ENCODE results near the gene RAB11FIP4.
"Not testable (repeated sequence)": the region's sequence is repeated elsewhere in the genome, so short reads cannot be mapped to it uniquely, and the experiment has no call there.

The RAB11FIP4 gene, protein sequence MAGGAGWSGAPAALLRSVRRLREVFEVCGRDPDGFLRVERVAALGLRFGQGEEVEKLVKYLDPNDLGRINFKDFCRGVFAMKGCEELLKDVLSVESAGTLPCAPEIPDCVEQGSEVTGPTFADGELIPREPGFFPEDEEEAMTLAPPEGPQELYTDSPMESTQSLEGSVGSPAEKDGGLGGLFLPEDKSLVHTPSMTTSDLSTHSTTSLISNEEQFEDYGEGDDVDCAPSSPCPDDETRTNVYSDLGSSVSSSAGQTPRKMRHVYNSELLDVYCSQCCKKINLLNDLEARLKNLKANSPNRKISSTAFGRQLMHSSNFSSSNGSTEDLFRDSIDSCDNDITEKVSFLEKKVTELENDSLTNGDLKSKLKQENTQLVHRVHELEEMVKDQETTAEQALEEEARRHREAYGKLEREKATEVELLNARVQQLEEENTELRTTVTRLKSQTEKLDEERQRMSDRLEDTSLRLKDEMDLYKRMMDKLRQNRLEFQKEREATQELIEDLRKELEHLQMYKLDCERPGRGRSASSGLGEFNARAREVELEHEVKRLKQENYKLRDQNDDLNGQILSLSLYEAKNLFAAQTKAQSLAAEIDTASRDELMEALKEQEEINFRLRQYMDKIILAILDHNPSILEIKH
- long read RNA-seq, transcript RAB11FIP4-201 (13 exons, 1,968 nt), result major isoform, 12 of 15 reads
- long read RNA-seq, partial matches to known transcripts, result 1 of 15 reads
- long read RNA-seq, other reads (novel, unspliced or antisense), result 2 of 15 reads

DNA sequence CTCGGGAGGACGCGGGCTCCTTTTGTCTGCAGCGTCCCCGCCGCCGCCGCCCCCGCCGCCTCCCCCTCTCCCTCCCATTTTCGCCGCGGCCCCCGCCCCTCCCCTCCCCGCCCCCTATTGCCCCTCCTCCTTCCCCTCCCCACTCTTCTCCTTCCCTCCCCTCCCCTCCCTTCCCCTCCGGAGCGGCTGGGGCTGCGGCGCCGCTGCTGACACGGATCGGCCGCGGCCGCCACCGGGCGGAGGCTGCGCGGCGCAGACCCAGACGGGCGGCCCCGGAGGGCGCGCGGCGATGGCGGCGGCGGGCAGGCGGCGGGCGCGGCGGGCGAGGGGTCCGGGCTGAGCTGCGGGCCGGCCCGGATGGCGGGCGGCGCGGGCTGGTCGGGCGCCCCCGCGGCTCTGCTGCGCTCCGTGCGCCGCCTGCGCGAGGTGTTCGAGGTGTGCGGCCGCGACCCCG, at the start of gene RAB11FIP4:
TSS of gene RAB11FIP4 (plus strand) at position 180 of the 454 bp plus-strand sequence. CDS start at position 358, 178 bp downstream.
- no peak for TF ChIP-seq POLR2AphosphoS5 (IDR thresholded peaks at IDR 0.05; ENCODE audit: low read depth)
- TF ChIP-seq, protein P1, sequence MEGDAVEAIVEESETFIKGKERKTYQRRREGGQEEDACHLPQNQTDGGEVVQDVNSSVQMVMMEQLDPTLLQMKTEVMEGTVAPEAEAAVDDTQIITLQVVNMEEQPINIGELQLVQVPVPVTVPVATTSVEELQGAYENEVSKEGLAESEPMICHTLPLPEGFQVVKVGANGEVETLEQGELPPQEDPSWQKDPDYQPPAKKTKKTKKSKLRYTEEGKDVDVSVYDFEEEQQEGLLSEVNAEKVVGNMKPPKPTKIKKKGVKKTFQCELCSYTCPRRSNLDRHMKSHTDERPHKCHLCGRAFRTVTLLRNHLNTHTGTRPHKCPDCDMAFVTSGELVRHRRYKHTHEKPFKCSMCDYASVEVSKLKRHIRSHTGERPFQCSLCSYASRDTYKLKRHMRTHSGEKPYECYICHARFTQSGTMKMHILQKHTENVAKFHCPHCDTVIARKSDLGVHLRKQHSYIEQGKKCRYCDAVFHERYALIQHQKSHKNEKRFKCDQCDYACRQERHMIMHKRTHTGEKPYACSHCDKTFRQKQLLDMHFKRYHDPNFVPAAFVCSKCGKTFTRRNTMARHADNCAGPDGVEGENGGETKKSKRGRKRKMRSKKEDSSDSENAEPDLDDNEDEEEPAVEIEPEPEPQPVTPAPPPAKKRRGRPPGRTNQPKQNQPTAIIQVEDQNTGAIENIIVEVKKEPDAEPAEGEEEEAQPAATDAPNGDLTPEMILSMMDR (IDR thresholded peaks at IDR 0.05; ENCODE audit: insufficient read depth, low read length), result no peak
- TF ChIP-seq SPI1 (IDR thresholded peaks at IDR 0.05; ENCODE audit: borderline replicate concordance, low read depth), result no peak
- TF ChIP-seq, protein P2, sequence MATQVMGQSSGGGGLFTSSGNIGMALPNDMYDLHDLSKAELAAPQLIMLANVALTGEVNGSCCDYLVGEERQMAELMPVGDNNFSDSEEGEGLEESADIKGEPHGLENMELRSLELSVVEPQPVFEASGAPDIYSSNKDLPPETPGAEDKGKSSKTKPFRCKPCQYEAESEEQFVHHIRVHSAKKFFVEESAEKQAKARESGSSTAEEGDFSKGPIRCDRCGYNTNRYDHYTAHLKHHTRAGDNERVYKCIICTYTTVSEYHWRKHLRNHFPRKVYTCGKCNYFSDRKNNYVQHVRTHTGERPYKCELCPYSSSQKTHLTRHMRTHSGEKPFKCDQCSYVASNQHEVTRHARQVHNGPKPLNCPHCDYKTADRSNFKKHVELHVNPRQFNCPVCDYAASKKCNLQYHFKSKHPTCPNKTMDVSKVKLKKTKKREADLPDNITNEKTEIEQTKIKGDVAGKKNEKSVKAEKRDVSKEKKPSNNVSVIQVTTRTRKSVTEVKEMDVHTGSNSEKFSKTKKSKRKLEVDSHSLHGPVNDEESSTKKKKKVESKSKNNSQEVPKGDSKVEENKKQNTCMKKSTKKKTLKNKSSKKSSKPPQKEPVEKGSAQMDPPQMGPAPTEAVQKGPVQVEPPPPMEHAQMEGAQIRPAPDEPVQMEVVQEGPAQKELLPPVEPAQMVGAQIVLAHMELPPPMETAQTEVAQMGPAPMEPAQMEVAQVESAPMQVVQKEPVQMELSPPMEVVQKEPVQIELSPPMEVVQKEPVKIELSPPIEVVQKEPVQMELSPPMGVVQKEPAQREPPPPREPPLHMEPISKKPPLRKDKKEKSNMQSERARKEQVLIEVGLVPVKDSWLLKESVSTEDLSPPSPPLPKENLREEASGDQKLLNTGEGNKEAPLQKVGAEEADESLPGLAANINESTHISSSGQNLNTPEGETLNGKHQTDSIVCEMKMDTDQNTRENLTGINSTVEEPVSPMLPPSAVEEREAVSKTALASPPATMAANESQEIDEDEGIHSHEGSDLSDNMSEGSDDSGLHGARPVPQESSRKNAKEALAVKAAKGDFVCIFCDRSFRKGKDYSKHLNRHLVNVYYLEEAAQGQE (IDR thresholded peaks at IDR 0.05; ENCODE audit: insufficient replicate concordance, low read depth), result no peak
- TF ChIP-seq GABPA (IDR thresholded peaks at IDR 0.05; ENCODE audit: low read depth), result no peak
- H3K27me3 ChIP-seq (ENCODE audit: insufficient read depth, poor library complexity, severe bottlenecking), result peaks cover 33% of the 10 kb centered on the region
- no peak for DNase-seq (ENCODE audit: low read depth in 1 of 2, low spot score in 1 of 2)
- no peak within 1 kb of the TSS for H3K4me3 ChIP-seq (replicated peaks; ENCODE audit: insufficient read depth, low read length)
- no peak within 1 kb of the TSS for H3K27ac ChIP-seq (replicated peaks)

DNA sequence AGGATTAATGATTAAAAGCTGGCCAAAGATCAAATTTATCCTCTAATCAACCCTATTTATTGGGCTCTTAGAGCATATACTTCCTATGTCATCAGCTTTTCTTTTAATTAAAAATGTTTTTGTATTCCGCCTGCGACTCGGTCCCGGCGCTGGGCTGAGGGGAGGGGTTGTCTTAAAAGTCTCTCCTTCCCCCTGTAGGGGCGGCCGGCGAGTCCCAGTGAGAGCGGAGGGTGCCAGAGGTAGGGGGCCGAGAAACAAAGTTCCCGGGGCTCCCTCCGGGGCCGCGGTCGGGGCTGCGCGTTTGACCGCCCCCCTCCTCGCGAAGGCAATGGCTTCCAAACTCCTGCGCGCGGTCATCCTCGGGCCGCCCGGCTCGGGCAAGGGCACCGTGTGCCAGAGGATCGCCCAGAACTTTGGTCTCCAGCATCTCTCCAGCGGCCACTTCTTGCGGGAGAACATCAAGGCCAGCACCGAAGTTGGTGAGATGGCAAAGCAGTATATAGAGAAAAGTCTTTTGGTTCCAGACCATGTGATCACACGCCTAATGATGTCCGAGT, 46.2 kb upstream of the RAB11FIP4 start:
- H3K27ac ChIP-seq (replicated peaks); H3K27me3 ChIP-seq (ENCODE audit: insufficient read depth, poor library complexity, severe bottlenecking); DNase-seq (ENCODE audit: low read depth in 1 of 2, low spot score in 1 of 2); H3K4me3 ChIP-seq (replicated peaks; ENCODE audit: insufficient read depth, low read length): not testable (repeated sequence)

DNA sequence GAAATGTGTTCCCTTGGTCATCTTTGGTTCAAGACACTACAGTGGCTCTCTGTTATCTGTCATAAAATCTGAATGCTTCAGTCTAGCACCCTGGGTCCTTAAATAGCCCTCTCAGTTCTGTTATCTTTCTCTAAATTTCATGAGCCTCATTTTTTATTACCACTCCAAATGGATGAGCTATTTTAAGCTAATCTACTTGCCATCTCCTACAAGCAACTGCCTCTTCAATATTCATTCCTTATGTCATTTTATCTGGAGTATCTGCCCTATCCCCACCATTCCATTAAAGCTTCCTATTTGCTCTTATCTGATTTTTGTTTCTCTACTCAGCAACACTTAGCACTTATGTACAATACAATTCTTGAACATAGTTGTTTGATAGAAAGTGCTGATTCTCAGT, 42.0 kb upstream of the RAB11FIP4 start:
- H3K27me3 ChIP-seq (ENCODE audit: insufficient read depth, poor library complexity, severe bottlenecking), result no peaks in the 10 kb centered on the region
- H3K27ac ChIP-seq (replicated peaks), result no peak overlapping the region
- no peak for DNase-seq (ENCODE audit: low read depth in 1 of 2, low spot score in 1 of 2)
- no peak overlapping the region for H3K4me3 ChIP-seq (replicated peaks; ENCODE audit: insufficient read depth, low read length)
- TF ChIP-seq GABPA (IDR thresholded peaks at IDR 0.05; ENCODE audit: low read depth), result no peak
- TF ChIP-seq, protein P2 (IDR thresholded peaks at IDR 0.05; ENCODE audit: insufficient replicate concordance, low read depth), result no peak
- TF ChIP-seq POLR2AphosphoS5 (IDR thresholded peaks at IDR 0.05; ENCODE audit: low read depth), result no peak
- TF ChIP-seq, protein P1 (IDR thresholded peaks at IDR 0.05; ENCODE audit: insufficient read depth, low read length), result no peak
- TF ChIP-seq SPI1 (IDR thresholded peaks at IDR 0.05; ENCODE audit: borderline replicate concordance, low read depth), result no peak

DNA sequence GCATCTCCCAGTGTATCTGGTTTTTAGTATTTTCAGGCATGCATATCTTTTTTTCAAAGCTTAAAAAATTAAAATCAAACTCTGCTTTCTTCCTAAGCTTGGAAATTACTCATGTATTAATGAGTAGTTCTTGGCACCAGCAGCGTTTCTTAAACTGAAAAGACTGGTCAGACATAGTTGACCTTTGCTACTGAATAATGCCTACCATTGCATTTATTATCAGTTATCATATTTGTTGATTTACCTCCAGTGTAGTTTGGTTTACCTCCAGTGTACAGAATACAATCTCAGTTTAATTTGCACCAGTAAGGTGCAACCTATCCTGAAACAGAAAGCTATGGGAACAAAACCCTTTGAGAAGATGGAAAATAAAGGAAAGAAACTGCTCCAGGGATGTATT, 35.5 kb upstream of the RAB11FIP4 start:
- no peak for DNase-seq (ENCODE audit: low read depth in 1 of 2, low spot score in 1 of 2)
- Histone ChIP-seq H3K27ac (replicated peaks) (no peak overlapping the region), H3K4me3 (replicated peaks; ENCODE audit: insufficient read depth, low read length) (no peak overlapping the region), H3K27me3 (ENCODE audit: insufficient read depth, poor library complexity, severe bottlenecking) (no peaks in the 10 kb centered on the region)
- TF ChIP-seq POLR2AphosphoS5 (IDR thresholded peaks at IDR 0.05; ENCODE audit: low read depth), result no peak
- TF ChIP-seq, protein P1 (IDR thresholded peaks at IDR 0.05; ENCODE audit: insufficient read depth, low read length), result no peak
- no peak for TF ChIP-seq GABPA (IDR thresholded peaks at IDR 0.05; ENCODE audit: low read depth)
- TF ChIP-seq, protein P2 (IDR thresholded peaks at IDR 0.05; ENCODE audit: insufficient replicate concordance, low read depth), result no peak
- no peak for TF ChIP-seq SPI1 (IDR thresholded peaks at IDR 0.05; ENCODE audit: borderline replicate concordance, low read depth)
